ENCODE results near the gene SLC9A9.

GRCh38 chr3:143506190-143506589 is 342.1 kb downstream of the SLC9A9 start:
- TF ChIP-seq CTCF (IDR thresholded peaks at IDR 0.05) (no peak), POLR2A (IDR thresholded peaks at IDR 0.05) (no peak)

All from thyroid gland (tissue), 4 donors.